Mesenchymal stem cell (in vitro differentiated cells and primary cell): ENCODE data around the gene KCNK18. TPM values are rescaled to one million over a fixed set of nuclear protein-coding genes. Genes with fewer than 3 reads are reported as not detected.

Experiments
- DNase-seq: peaks from one replicate; pipeline ENCODE4 v3.0.0-alpha.2; 2013
- H2AFZ ChIP-seq: one replicate; pipeline ENCODE4 v1.6.1; 2013; ENCODE audit warnings: low read depth, mild to moderate bottlenecking, control low read depth, inconsistent platforms, low read length, moderate library complexity
- H2AK5ac ChIP-seq: 2 replicates; pipeline ENCODE4 v1.6.1; 2013; ENCODE audit warnings: low read length, moderate library complexity, mild to moderate bottlenecking, inconsistent platforms; ENCODE audit not compliant: severe bottlenecking
- H2BK120ac ChIP-seq: one replicate; pipeline ENCODE4 v1.6.1; 2013; ENCODE audit warnings: low read depth, mild to moderate bottlenecking, inconsistent platforms, low read length, moderate library complexity
- H2BK12ac ChIP-seq, 2 experiments: one replicate each; pipeline ENCODE4 v1.6.1; 2013; ENCODE audit warnings: inconsistent platforms in 2 of 2, low read length in 2 of 2, mild to moderate bottlenecking in 2 of 2, moderate library complexity in 2 of 2, control low read depth in 1 of 2
- H2BK15ac ChIP-seq: one replicate; pipeline ENCODE4 v1.6.1; 2013; ENCODE audit warnings: mild to moderate bottlenecking, low read depth, inconsistent platforms; ENCODE audit not compliant: poor library complexity, severe bottlenecking
- H2BK5ac ChIP-seq: 2 replicates; pipeline ENCODE4 v1.6.1; 2013; ENCODE audit warnings: low read depth, mild to moderate bottlenecking, low read length, control low read depth, inconsistent platforms; ENCODE audit not compliant: poor library complexity, severe bottlenecking
- H3K14ac ChIP-seq, 2 experiments: one replicate each; pipeline ENCODE4 v1.6.1; 2013; ENCODE audit warnings: inconsistent platforms in 2 of 2, low read length in 2 of 2, control low read depth in 1 of 2, mild to moderate bottlenecking in 1 of 2, moderate library complexity in 1 of 2
- H3K18ac ChIP-seq, 2 experiments: one replicate each; pipeline ENCODE4 v1.6.1; 2013; ENCODE audit warnings: inconsistent platforms in 2 of 2, low read length in 2 of 2, control low read depth in 1 of 2, low read depth in 1 of 2, mild to moderate bottlenecking in 1 of 2
- H3K23ac ChIP-seq, 2 experiments: one replicate each; pipeline ENCODE4 v1.6.1; 2013; ENCODE audit warnings: inconsistent platforms in 2 of 2, low read length in 2 of 2, mild to moderate bottlenecking in 2 of 2, moderate library complexity in 2 of 2, control low read depth in 1 of 2
- H3K27ac ChIP-seq: 2 replicates; pipeline ENCODE4 v1.5.1; 2013; ENCODE audit warnings: mild to moderate bottlenecking, moderate library complexity, low read length, control low read depth, inconsistent platforms; ENCODE audit not compliant: poor library complexity, severe bottlenecking
- H3K27me3 ChIP-seq, 2 experiments: 2 replicates each; pipeline versions ENCODE4 v1.6.1 to v1.7.0; 2013; ENCODE audit warnings: low read length in 2 of 2, mild to moderate bottlenecking in 2 of 2, moderate library complexity in 2 of 2, control low read depth in 1 of 2, inconsistent platforms in 1 of 2; ENCODE audit not compliant: control insufficient read depth in 1 of 2, insufficient read depth in 1 of 2
- H3K36me3 ChIP-seq, 2 experiments: 2 replicates each; pipeline versions ENCODE4 v1.6.1 to v1.7.0; 2013; ENCODE audit warnings: low read length in 2 of 2, control low read depth in 1 of 2, inconsistent platforms in 1 of 2, low read depth in 1 of 2, mild to moderate bottlenecking in 1 of 2; ENCODE audit not compliant: insufficient read depth in 2 of 2, control insufficient read depth in 1 of 2
- H3K4ac ChIP-seq, 2 experiments: one replicate each; pipeline ENCODE4 v1.6.1; 2013; ENCODE audit warnings: inconsistent platforms in 2 of 2, low read length in 2 of 2, mild to moderate bottlenecking in 2 of 2, moderate library complexity in 2 of 2, control low read depth in 1 of 2, low read depth in 1 of 2
- H3K4me1 ChIP-seq: 2 replicates; pipeline ENCODE4 v1.6.1; 2013; ENCODE audit warnings: low read depth, low read length, control low read depth; ENCODE audit not compliant: control insufficient read depth, insufficient read depth
- H3K4me2 ChIP-seq: 2 replicates; pipeline ENCODE4 v1.6.1; 2013; ENCODE audit warnings: low read length, mild to moderate bottlenecking, inconsistent platforms; ENCODE audit not compliant: poor library complexity, severe bottlenecking
- H3K4me3 ChIP-seq, 2 experiments: 2 replicates each; pipeline versions ENCODE4 v1.5.1 to v1.7.0; 2013; ENCODE audit warnings: low read length in 2 of 2, mild to moderate bottlenecking in 2 of 2, control low read depth in 1 of 2, low read depth in 1 of 2; ENCODE audit not compliant: insufficient read depth in 1 of 2
- H3K79me1 ChIP-seq: replicated peaks from 2 replicates; pipeline ENCODE4 v1.6.1; 2013; ENCODE audit warnings: mild to moderate bottlenecking, control low read depth, low read length, inconsistent platforms; ENCODE audit not compliant: poor library complexity, severe bottlenecking
- H3K9ac ChIP-seq: 2 replicates; pipeline ENCODE4 v1.7.0; 2013; ENCODE audit warnings: mild to moderate bottlenecking, low read length, moderate library complexity
- H3K9me3 ChIP-seq: 2 replicates; pipeline ENCODE4 v1.7.0; 2013; ENCODE audit warnings: mild to moderate bottlenecking, low read length; ENCODE audit not compliant: control insufficient read depth
- H4K8ac ChIP-seq: one replicate; pipeline ENCODE4 v1.6.1; 2013; ENCODE audit warnings: inconsistent platforms, mild to moderate bottlenecking, low read length, moderate library complexity
- H4K91ac ChIP-seq: one replicate; pipeline ENCODE4 v1.6.1; 2013; ENCODE audit warnings: mild to moderate bottlenecking, low read length, inconsistent platforms
- WGBS: methylation state at CpG from one replicate; pipeline ENCODE4 v1.1.7; 2013; ENCODE audit warnings: mixed read lengths; 5-methylcytosine and 5-hydroxymethylcytosine counted together
- polyA plus RNA-seq, 2 experiments: library from polyadenylated mRNA; stranded (reverse); fragments of 200-250 nt; gene quantifications; one replicate each; pipeline ENCODE4 v1.2.3, GENCODE V29; 2013

Gene KCNK18
- not detected for polyA plus RNA-seq (2013, experiment 1 of 2)
- not detected for polyA plus RNA-seq (2013, experiment 2 of 2)

GRCh38 chr10:117197189-117197588 lies at the start of gene KCNK18:
TSS of gene KCNK18 (plus strand) at chr10:117197489. CDS start at chr10:117197489, 0 bp downstream.
- no peak within 1 kb of the TSS for H2BK5ac ChIP-seq
- no peak within 1 kb of the TSS for H3K18ac ChIP-seq
- no peak within 1 kb of the TSS for H2BK12ac ChIP-seq
- no peak within 1 kb of the TSS for H3K27ac ChIP-seq
- no peak within 1 kb of the TSS for H3K4me3 ChIP-seq
- H3K23ac ChIP-seq, result no peak within 1 kb of the TSS
- H2BK15ac ChIP-seq, result no peak within 1 kb of the TSS
- no peaks in the 10 kb centered on the region for H3K79me1 ChIP-seq
- peaks cover 3 to 53% of the 10 kb centered on the region in 2 experiments for H3K27me3 ChIP-seq
- H3K4ac ChIP-seq, result no peak within 1 kb of the TSS
- H4K8ac ChIP-seq, result no peak within 1 kb of the TSS
- H3K9ac ChIP-seq, result no peak within 1 kb of the TSS
- H2AK5ac ChIP-seq, result no peak within 1 kb of the TSS
- H3K9me3 ChIP-seq, result no peaks in the 10 kb centered on the region
- no peak for DNase-seq
- no peaks in the 10 kb centered on the region for H3K4me1 ChIP-seq
- no peaks in the 10 kb centered on the region for H3K36me3 ChIP-seq
- H4K91ac ChIP-seq, result no peak within 1 kb of the TSS
- no peak within 1 kb of the TSS for H3K14ac ChIP-seq
- H2AFZ ChIP-seq, result no peak within 1 kb of the TSS
- 79% methylated on average over 12 of the region's 12 CpGs for WGBS
- H3K4me2 ChIP-seq, result no peak within 1 kb of the TSS
- no peak within 1 kb of the TSS for H2BK120ac ChIP-seq

GRCh38 chr10:117148284-117148683 lies 49.0 kb upstream of the KCNK18 start:
- DNase-seq, result no peak
- no peak overlapping the region for H2BK5ac ChIP-seq
- H3K4ac ChIP-seq, result no peak overlapping the region
- H2BK120ac ChIP-seq, result no peak overlapping the region
- H3K79me1 ChIP-seq, result no peaks in the 10 kb centered on the region
- H3K27ac ChIP-seq, result no peak overlapping the region
- H3K9ac ChIP-seq, result no peak overlapping the region
- no peaks in the 10 kb centered on the region for H3K36me3 ChIP-seq
- no peak overlapping the region for H2BK15ac ChIP-seq
- no peak overlapping the region for H3K4me3 ChIP-seq
- H2BK12ac ChIP-seq, result no peak overlapping the region
- H3K9me3 ChIP-seq, result peaks cover 15% of the 10 kb centered on the region
- H2AK5ac ChIP-seq, result no peak overlapping the region
- no peak overlapping the region for H4K8ac ChIP-seq
- H3K4me1 ChIP-seq, result no peaks in the 10 kb centered on the region
- no peak overlapping the region for H4K91ac ChIP-seq
- H2AFZ ChIP-seq, result no peak overlapping the region
- WGBS, result 79% methylated on average over 2 of the region's 3 CpGs
- no peak overlapping the region for H3K18ac ChIP-seq
- no peak overlapping the region for H3K14ac ChIP-seq
- H3K23ac ChIP-seq, result no peak overlapping the region
- H3K27me3 ChIP-seq, result peaks cover 57 to 63% of the 10 kb centered on the region in 2 experiments
- H3K4me2 ChIP-seq, result no peak overlapping the region

DNA sequence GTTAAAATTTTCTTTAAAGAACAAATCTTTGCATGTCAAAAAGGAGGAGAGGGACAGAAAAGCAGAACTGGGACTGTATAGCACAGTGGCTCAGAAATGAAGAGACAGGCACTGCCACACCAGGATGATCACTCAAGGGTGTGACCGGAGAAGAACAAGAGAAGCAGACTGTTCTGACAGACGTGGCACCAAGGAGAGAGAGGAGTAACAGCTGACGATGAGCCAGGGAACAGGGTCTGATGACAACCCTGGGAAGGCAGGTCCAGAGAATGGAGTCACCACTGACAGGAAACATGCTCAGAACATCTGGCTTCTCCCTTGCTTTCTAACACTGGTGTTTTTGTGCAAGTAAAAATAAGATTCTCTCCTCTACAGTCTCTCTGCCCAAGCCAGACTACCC lies 44.6 kb upstream of the KCNK18 start:
- Histone ChIP-seq H3K4me3 (no peak overlapping the region), H2BK12ac (no peak overlapping the region), H3K79me1 (no peaks in the 10 kb centered on the region), H2BK5ac (no peak overlapping the region), H3K27ac (no peak overlapping the region), H3K23ac (no peak overlapping the region), H4K8ac (no peak overlapping the region), H2AFZ (no peak overlapping the region), H3K14ac (no peak overlapping the region), H2AK5ac (no peak overlapping the region), H3K36me3 (no peaks in the 10 kb centered on the region), H3K27me3 (peaks cover 68 to 71% of the 10 kb centered on the region in 2 experiments), H3K18ac (no peak overlapping the region), H3K4me2 (no peak overlapping the region), H2BK15ac (no peak overlapping the region), H2BK120ac (no peak overlapping the region), H3K9me3 (peaks cover under 1% of the 10 kb centered on the region), H3K4me1 (no peaks in the 10 kb centered on the region), H4K91ac (no peak overlapping the region), H3K9ac (no peak overlapping the region), H3K4ac (no peak overlapping the region)
- no peak for DNase-seq
- WGBS, result 53% methylated on average over 3 of the region's 3 CpGs

DNA sequence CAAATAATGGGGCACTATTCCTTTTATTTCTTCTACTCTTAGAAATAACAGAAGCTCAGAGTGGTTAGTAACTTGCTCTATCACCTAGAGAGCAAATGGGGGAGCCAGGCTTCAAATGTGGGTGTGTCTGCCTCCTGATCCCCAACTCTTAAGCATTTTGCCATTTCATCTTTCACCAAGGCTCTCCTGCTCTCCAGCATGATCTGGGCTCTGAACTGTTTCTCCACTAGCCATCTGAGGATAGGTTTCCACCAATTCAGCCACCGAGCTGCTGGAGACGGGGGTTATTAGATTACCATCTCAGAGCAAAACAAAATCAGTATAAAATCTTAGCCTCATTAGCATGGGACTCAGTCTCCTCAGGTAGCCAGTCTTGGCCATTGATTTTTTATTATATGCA lies 39.0 kb upstream of the KCNK18 start:
- no peak overlapping the region for H2BK12ac ChIP-seq
- no peak overlapping the region for H3K4me2 ChIP-seq
- H3K79me1 ChIP-seq, result no peaks in the 10 kb centered on the region
- H3K23ac ChIP-seq, result no peak overlapping the region
- H3K4me3 ChIP-seq, result no peak overlapping the region
- H3K27me3 ChIP-seq, result peaks cover 86 to 89% of the 10 kb centered on the region in 2 experiments
- H3K36me3 ChIP-seq, result no peaks in the 10 kb centered on the region
- 5% methylated on average over 2 of the region's 2 CpGs for WGBS
- no peak overlapping the region for H4K8ac ChIP-seq
- no peak overlapping the region for H3K9ac ChIP-seq
- DNase-seq, result no peak
- peaks cover 6% of the 10 kb centered on the region for H3K4me1 ChIP-seq
- no peak overlapping the region for H3K18ac ChIP-seq
- H3K4ac ChIP-seq, result no peak overlapping the region
- H4K91ac ChIP-seq, result no peak overlapping the region
- H2BK5ac ChIP-seq, result no peak overlapping the region
- no peak overlapping the region for H2AK5ac ChIP-seq
- peaks cover 3% of the 10 kb centered on the region for H3K9me3 ChIP-seq
- H2BK120ac ChIP-seq, result no peak overlapping the region
- no peak overlapping the region for H2BK15ac ChIP-seq
- no peak overlapping the region for H3K27ac ChIP-seq
- no peak overlapping the region for H2AFZ ChIP-seq
- H3K14ac ChIP-seq, result no peak overlapping the region
